Keratinocyte (primary cell): ENCODE results near the gene SMG6.

Experiments
- CTCF ChIP-seq, 3 experiments: IDR thresholded peaks in 1 of 3; conservative IDR thresholded peaks in 1 of 3; optimal IDR thresholded peaks in 1 of 3; 2 replicates in 2 of 3; 3 replicates in 1 of 3; pipeline versions ENCODE3 to v1.5.1; 2011; ENCODE audit warnings: low read length in 3 of 3, mild to moderate bottlenecking in 3 of 3, moderate library complexity in 2 of 3, control low read depth in 1 of 3, inconsistent platforms in 1 of 3; ENCODE audit not compliant: insufficient read depth in 2 of 3; ENCODE audit errors: extremely low read depth in 1 of 3
- EZH2 ChIP-seq: IDR thresholded peaks from one replicate; pipeline ENCODE4 v1.6.1; 2012; ENCODE audit warnings: inconsistent platforms, mild to moderate bottlenecking, low read length, moderate library complexity

DNA sequence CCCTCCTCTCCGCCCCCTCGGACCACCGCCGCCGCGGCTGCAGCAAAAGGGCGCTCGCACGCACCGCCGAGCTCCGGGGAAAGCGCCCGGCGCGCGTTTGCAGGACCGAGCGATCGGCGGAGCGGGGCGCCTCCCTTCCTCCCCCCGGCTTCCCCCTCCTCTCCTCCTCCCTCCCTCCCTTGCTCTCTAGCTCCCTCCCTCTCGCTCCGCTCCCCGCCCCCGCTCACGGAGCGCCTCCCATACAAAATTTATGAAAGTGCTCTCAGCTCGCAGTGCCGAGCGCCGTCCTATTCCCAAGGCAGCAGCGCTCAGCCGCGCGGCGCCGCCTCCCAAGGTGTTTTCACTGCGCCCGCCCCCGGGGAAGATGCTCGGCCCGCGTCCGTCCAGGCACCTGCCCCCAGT lies 278.4 kb downstream of the SMG6 start, which contains the start of gene RTN4RL1:
- TF ChIP-seq CTCF (optimal IDR thresholded peaks at IDR 0.05 in 1 of 3, IDR thresholded peaks at IDR 0.05 in 1 of 3, conservative IDR thresholded peaks at IDR 0.05 in 1 of 3; ENCODE audit: extremely low read depth in 1 of 3, insufficient read depth in 2 of 3, low read length in 3 of 3) (peak in 1 of 3 experiments; percentile 17), EZH2 (no peak)
